Vagina (tissue), 2 donors: ENCODE data around the gene SCIN.

Experiments
- POLR2A ChIP-seq, 2 donors: fragments of 450-650 bp; IDR thresholded peaks; one replicate each; pipeline ENCODE4 v1.6.1; 2017; ENCODE audit warnings: antibody characterized with exemption in 2 of 2, mild to moderate bottlenecking in 2 of 2, moderate library complexity in 2 of 2
- POLR2AphosphoS5 ChIP-seq, 2 donors: sonication (generic); formaldehyde crosslinking; IDR thresholded peaks; one replicate each; pipeline ENCODE4 v1.9.0; 2017; ENCODE audit warnings: antibody characterized with exemption in 2 of 2, mild to moderate bottlenecking in 2 of 2, low read depth in 1 of 2; ENCODE audit not compliant: insufficient read depth in 1 of 2
- TF ChIP-seq, protein P1 (sequence below), 3 experiments: fragments of 450-650 bp in 2 of 3; fragments of 200-600 bp in 1 of 3; sonication (generic) in 1 of 3; IDR thresholded peaks; one replicate each; pipeline ENCODE4 v1.5.1; 2017 to 2019; ENCODE audit warnings: antibody characterized with exemption in 3 of 3, mild to moderate bottlenecking in 2 of 3, moderate library complexity in 2 of 3

DNA sequence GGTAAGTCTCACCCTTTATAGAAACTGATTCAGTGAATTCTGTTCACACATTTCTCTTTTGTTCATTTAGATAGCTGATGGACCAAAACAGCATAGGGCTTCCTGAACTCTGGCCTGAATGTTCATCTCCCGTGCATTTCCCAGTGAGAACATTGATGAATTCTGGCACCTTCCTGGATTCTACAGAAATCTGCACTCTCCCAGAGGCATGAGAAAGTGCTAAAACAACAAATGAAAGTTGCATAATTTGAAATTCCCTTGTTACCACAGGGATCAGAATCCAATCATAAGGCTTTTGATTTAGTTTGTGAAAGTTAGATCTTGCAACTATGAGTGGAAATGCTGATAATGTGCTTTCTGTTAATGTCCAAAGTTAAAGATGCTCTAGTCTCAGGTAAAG, 29.7 kb upstream of the SCIN start:
- TF ChIP-seq POLR2A (IDR thresholded peaks at IDR 0.05) (no peak), POLR2AphosphoS5 (IDR thresholded peaks at IDR 0.05; ENCODE audit: insufficient read depth in 1 of 2, low read depth in 1 of 2) (no peak)
- TF ChIP-seq, protein P1, sequence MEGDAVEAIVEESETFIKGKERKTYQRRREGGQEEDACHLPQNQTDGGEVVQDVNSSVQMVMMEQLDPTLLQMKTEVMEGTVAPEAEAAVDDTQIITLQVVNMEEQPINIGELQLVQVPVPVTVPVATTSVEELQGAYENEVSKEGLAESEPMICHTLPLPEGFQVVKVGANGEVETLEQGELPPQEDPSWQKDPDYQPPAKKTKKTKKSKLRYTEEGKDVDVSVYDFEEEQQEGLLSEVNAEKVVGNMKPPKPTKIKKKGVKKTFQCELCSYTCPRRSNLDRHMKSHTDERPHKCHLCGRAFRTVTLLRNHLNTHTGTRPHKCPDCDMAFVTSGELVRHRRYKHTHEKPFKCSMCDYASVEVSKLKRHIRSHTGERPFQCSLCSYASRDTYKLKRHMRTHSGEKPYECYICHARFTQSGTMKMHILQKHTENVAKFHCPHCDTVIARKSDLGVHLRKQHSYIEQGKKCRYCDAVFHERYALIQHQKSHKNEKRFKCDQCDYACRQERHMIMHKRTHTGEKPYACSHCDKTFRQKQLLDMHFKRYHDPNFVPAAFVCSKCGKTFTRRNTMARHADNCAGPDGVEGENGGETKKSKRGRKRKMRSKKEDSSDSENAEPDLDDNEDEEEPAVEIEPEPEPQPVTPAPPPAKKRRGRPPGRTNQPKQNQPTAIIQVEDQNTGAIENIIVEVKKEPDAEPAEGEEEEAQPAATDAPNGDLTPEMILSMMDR (IDR thresholded peaks at IDR 0.05): no peak
